GM21390 (cell line): ENCODE measurements around the gene ITGB2.

Experiments used
- ATAC-seq: cut with Tn5 transposase; IDR thresholded peaks from one replicate; pipeline ENCODE4 v1.9.1; 2021; ENCODE audit not compliant: unreplicated experiment

The ITGB2 gene

GRCh38 chr21:44920694-44921604 lies at the start of gene ITGB2:
TSS of gene ITGB2 (minus strand) at chr21:44920899. CDS start at chr21:44910782, 10,117 bp downstream.
- no peak for ATAC-seq

DNA sequence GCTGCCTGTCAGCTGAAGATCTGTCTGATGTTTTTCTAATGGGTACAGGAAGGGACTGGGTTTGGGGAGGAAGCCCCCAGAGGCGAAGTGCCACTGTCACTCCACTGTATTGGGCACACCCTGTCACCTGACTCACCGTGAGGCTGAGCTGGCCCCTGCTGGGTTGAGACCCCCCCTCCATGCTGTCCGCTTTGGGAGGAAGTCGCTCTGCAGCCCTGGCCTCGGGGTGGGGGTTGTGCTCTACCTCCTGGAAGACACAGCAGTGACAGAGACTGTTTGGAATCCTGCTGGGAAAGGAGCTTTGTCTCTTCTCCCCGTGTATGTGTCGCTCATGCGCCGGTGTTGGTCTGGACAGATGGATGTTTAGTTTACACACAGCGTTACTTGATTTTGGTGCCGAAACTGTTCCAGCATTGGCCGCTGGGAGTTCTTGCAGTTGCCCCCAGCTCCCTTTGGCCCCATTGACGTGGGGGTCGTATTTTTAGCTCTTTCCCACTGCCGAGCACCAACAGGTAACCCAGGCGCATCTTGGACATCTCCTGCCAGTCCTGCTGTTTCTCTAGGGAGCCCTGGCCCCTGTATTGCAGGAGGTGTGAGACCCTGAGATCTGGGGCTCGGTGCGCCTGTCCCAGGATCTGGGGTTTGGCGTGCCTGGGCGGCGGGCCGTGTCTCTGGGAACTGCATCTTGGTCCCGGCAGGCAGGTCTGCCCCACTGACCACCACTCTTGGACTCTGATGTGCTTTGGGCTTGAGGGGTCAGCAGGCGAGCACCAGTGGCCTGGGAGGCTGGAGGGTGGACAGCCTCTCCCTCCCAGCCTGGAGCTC lies 49.4 kb upstream of the ITGB2 start:
- no peak for ATAC-seq

DNA sequence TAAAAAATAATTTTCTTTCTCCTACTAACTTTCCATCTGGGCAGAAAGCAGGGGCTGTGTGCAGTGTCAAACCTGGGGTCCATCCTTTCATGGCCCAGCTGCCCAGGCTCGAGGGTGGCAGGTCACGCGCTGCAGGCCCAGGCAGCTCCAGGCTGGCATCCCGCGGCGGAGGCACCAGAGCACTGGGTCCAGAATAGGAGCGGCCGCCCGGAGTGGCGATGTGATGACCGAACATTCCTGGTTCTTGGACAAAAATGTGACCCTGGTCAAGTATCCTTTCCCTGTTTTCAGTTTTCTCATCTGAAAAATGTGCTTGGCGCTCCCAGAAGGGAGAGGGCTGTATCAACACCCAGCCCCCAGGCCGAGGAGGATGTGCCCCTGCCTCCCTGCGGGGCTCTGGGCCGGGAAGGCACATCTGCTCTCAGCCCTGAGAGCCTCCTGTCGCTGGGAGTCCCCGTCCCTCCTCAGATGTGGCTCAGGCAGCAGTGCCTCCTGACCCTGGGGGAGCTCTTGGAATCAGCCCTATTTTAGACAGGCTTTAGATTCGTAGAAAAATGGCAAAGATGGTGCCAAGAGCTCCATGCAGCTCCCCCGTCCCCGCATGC lies 48.5 kb upstream of the ITGB2 start:
- ATAC-seq: no peak

DNA sequence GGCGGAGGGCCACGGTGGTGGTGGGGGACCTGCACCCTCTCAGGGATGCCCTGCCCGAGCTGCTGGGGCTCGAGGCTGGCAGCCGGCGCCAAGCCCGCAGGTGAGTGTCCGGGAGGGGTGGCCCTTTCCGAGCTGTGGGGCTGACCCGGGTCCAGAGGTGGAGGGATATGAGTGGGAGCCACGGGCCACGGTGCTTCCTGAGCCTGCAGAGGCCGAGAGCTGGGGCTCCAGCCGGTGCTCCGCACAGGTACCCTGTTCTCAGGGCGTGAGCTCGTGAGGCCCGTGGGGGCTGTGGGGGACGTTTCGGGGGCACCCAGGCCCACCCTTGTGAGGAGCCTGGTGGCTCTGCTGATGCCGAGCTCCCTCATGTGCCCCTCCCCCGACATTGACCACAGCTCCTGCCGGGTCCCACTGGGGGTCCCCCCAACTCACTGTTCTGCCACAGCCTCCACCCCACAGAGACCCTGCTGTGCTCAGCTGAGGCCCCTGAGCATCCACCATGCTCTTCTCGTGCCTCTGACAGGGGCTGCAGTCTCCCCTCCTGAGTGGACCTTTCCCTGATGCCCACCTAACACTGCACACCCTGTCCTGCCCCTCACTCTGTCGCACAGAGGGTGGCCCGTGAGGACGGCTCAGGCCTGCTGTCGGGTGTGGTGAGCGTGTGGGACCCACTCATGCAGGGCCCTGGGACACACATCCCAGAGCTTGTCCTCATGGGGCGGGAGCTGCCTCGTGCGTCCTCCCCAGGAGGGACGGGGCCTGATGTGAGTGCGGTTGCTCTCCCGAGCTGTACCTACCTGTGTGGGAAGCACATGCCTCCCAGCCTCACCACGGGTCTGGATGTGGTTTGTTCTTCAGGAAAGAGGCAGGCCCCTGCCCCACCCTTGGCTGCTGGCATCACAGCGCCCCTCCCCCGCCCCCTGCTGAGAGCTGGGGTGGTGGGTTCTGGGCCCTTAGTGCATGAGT lies 46.7 kb upstream of the ITGB2 start:
- no peak for ATAC-seq

- no peak for ATAC-seq
Measured at GRCh38 chr21:44966135-44967081, 45.7 kb upstream of the ITGB2 start.

- no peak for ATAC-seq
Measured at GRCh38 chr21:44965251-44966022, 44.7 kb upstream of the ITGB2 start.

GRCh38 chr21:44964381-44964780 lies 43.7 kb upstream of the ITGB2 start:
- no peak for ATAC-seq

DNA sequence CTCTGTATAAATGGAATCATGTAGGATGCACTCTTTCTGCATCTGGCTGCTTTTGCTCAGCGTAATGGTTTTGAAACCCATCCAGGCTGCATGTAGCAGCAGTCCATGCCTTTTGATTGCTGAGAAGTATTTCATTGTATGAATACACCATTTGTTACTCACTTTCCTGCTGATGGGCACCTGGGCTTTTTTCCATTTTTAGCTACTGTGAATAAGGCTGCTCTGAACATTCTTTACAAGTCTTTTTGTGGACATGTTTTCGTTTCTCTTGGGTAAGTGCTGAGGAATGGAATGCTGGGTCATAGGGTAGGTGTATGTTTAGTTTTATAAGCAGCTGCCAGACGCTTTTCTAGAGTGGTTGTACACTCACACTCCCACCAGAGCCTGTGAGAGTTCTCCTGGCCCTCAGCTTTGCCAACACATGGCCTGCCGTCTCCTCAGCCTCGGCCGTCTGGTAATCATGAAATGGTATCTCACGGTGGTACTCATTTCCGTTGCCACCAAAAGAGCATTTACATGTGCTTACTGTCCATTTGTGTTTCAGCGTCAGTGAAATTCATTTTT lies 41.8 kb upstream of the ITGB2 start:
- ATAC-seq: no peak

- no peak for ATAC-seq
Measured at GRCh38 chr21:44960141-44961092, 39.7 kb upstream of the ITGB2 start.

DNA sequence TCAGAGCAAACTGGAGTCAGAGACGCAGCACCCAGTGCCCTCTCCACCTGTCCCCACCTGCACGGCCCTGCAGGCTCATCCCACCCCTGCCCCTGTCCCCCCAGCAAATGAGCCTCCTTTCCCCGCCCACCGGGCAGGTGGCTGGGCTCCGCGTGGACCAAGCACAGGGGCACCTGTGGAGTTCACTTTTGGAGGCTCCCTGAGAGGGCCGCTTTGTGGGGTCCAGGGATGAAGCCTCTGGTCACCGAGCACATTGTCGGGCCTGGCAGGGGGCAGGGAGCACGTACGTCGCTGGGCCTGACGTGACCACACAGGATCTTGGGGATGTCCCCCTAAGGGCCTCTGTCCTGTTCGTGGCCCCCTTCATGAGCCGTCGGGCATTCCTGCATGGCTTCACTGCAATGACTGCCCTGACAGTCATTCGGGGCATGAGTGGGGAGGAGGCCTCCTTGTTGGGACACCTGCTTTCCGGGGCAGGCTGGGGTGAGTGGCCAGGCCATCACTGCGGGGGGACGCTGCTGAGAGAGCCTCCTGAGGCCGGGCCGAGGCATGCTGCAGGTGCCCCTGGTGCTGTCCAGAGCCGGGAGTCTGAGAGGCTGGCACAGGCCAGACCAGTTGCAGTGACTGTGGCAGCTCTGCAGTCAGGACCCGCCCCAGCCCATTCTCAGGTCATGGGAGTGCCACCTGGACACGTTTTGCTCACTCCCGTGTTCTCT lies 38.8 kb upstream of the ITGB2 start:
- no peak for ATAC-seq

DNA sequence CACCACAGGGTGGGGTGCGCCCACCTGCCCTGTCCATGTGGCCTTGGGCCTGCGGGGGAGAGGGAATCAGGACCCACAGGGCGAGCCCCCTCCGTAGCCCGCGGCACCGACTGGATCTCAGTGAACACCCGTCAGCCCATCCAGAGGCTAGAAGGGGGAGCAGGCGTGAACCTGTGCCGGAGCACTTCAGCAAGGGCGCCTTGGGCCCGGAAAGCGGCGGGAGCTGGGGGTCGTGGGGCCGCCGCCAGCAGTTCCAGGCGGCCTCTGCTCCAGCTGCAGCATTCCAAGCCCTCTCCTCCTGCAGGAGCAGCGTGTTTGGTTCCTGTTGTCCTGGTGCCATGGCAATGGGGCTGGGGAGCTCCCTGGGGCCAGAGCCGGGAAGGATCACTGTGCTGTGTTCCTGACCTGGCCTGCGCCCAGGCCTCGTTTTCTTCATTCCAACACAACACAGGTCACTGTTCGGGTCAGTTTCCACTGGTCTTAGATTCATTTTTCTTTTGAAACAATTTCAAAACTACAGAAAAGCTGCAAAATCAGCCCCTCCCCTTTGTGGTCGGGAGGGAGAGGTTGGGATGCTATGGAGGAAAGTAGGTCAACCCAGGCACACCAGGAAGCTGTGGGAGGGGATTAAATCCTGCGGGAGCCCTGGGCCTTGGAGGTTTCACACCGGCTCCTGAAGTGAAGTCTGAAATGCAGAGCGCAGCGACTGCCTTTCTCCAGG lies 37.9 kb upstream of the ITGB2 start:
- no peak for ATAC-seq

DNA sequence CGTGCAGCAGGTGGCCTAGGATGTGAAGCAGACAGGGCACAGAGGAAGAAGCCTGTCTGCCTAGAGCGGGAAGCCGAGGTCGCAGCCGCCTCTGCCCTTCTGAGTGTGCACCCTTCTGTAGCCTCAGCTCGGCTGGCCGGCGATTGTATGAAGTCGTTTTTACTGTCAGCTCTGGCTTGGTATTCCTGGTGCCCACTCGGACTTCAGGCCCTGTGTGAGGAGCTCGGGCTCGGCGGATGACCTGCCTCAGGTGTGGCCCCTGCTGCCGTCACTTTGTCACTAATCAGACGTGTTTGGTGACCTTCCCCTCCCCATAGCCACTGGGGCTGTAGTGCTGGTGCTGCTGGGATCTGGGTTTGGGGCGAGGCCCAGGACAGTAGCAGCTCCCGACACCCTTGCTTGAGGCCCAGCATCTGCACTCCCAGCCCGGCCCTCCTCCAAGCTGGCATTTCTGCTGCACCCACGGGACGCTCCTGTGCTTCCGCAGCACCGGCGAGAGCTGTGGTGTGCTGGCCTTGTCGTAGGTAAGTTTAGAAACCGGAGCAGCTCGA lies 37.3 kb upstream of the ITGB2 start:
- ATAC-seq: no peak

DNA sequence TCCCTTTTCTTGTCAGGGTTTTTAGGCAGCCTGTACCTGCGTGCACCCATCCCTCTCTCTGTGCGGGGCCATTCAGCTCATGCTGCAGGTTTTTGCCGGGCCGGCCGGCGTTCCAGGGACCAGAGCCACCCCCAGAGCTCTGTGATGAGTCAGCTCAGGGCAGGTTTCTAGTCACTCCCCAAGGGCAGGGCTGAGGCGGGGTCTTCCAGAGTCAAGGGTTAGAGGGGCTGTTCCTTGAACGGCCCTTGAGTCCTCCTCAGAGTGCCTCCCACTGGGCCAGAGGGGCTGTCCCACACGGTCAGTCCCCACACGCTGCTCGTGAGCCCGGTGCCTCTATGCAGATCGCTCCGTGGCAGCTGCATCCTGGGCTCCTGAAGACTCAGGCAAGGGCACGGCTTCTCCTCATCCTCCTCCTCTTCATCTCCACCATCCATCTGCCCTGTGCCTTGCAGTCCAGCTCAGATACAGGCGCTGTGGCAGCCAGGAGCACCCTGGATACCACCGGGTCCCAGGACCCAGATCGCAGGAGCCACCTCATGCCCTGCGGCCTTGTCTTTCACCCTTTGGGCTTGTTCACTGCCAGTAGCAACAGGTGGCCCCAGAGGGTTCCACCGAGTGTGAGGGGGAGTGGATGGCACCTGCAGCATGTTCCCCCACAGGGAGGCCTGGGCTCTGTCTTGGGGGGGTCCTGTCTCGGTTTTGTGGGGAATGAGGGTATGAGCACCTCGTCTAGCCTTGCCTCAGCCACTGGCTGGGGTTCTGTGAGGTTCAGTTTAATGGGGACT lies 36.5 kb upstream of the ITGB2 start:
- no peak for ATAC-seq

DNA sequence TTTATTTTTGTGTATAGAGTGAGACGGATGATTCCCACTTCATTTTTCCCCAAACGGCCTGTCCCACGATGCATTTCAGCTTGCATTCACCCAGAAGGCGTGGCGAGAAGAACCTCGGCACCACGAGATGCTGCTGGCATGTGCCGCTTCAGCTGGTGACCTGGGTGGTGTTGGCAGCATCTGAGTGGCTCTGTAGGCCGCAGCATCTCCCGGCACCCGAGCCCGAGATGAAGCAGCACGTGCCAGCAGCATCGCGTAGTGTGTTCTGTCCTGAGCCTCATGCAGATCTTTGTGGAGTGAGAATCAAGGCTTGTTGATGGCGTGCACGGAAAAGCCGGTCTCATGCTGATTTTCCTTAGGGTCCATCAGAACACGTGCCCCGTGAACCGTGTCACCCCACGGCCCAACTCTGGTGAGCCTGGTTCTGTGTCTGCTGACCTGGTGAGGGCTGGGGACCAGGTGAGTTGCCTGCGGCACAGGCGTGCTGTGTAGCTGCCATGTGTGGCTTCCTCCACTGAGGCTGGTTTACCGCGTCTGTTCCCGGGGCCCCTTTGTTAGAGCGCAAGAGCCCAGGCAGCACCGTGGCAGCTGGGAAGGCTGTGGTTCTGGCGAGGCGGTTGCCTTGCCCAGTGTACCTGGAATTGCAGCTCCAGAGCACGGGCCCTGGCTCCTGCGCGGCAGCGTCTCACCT lies 35.8 kb upstream of the ITGB2 start:
- ATAC-seq: no peak
